WTC11 (cell line): ENCODE measurements around the gene ADARB2. TPM values are rescaled to one million over a fixed set of nuclear protein-coding genes. Genes with fewer than 3 reads are reported as not detected.
A peak's percentile ranks its signal among the peaks of the same experiment; 100 is the strongest.

Experiments
- ATAC-seq: fragments of 200-7000 bp; cut with Tn5 transposase; 2 replicates; pipeline ENCODE4 v1.10.0; 2021; ENCODE audit warnings: mild to moderate bottlenecking, moderate library complexity
- CTCF ChIA-PET: fragments of 300-600 bp; sonication (Branson Sonifier 250); formaldehyde crosslinking; loops from one replicate; lab custom pipeline; 2021; ENCODE audit warnings: antibody characterized with exemption; lab: Charles Lee
- POLR2A ChIA-PET: fragments of 350-600 bp; sonication (Branson Sonifier 250); formaldehyde crosslinking; loops from one replicate; lab custom pipeline; 2021; ENCODE audit warnings: antibody characterized with exemption; lab: Charles Lee
- DNase-seq: peaks from one replicate; pipeline ENCODE4 v3.0.0; 2021; ENCODE audit warnings: low spot score
- H3K27ac Mint-ChIP-seq: 2 replicates; pipeline ENCODE4 v1.8.0; 2021; ENCODE audit warnings: mixed read lengths
- H3K27me3 Mint-ChIP-seq: 2 replicates; pipeline ENCODE4 v1.8.0; 2021; ENCODE audit warnings: low read depth, mild to moderate bottlenecking, moderate library complexity, mixed read lengths
- H3K36me3 Mint-ChIP-seq: 2 replicates; pipeline ENCODE4 v1.8.0; 2021; ENCODE audit warnings: mixed read lengths
- H3K4me1 Mint-ChIP-seq: 2 replicates; pipeline ENCODE4 v1.8.0; 2022; ENCODE audit warnings: mixed read lengths
- H3K4me3 Mint-ChIP-seq: 2 replicates; pipeline ENCODE4 v1.8.0; 2021; ENCODE audit warnings: mild to moderate bottlenecking, moderate library complexity, mixed read lengths
- H3K9me3 Mint-ChIP-seq: 2 replicates; pipeline ENCODE4 v1.8.0; 2021; ENCODE audit warnings: mixed read lengths
- EMX1 ChIP-seq: fragments of 250-450 bp; sonication (Bioruptor Pico); IDR thresholded peaks from 2 replicates; pipeline ENCODE4 v1.8.0; 2021; ENCODE audit warnings: mild to moderate bottlenecking
- ETV6 ChIP-seq: sonication (generic); formaldehyde crosslinking; IDR thresholded peaks from 2 replicates; pipeline ENCODE4 v1.8.1; 2022; ENCODE audit warnings: mild to moderate bottlenecking, missing genetic modification reagents
- FOXK1 ChIP-seq: sonication (generic); formaldehyde crosslinking; IDR thresholded peaks from 2 replicates; pipeline ENCODE4 v1.8.0; 2022; ENCODE audit warnings: mild to moderate bottlenecking, moderate library complexity, missing genetic modification reagents
- GABPB1 ChIP-seq: sonication (generic); formaldehyde crosslinking; IDR thresholded peaks from 2 replicates; pipeline ENCODE4 v1.8.1; 2023; ENCODE audit warnings: mild to moderate bottlenecking, missing genetic modification reagents
- IRF2 ChIP-seq: sonication (generic); formaldehyde crosslinking; IDR thresholded peaks from 2 replicates; pipeline ENCODE4 v1.8.0; 2022; ENCODE audit warnings: low read depth, missing genetic modification reagents, borderline replicate concordance
- JAZF1 ChIP-seq: fragments of 250-450 bp; sonication (Bioruptor Pico); IDR thresholded peaks from 2 replicates; pipeline ENCODE4 v1.9.0; 2021; ENCODE audit warnings: moderate library complexity, mild to moderate bottlenecking, inconsistent platforms
- MYBL2 ChIP-seq: sonication (generic); formaldehyde crosslinking; IDR thresholded peaks from 2 replicates; pipeline ENCODE4 v1.8.1; 2023; ENCODE audit warnings: mild to moderate bottlenecking, moderate library complexity, missing genetic modification reagents
- OVOL2 ChIP-seq: fragments of 250-450 bp; sonication (Bioruptor Pico); IDR thresholded peaks from 2 replicates; pipeline ENCODE4 v1.9.0; 2021; ENCODE audit warnings: mild to moderate bottlenecking, borderline replicate concordance
- SMAD4 ChIP-seq: sonication (generic); formaldehyde crosslinking; IDR thresholded peaks from 2 replicates; pipeline ENCODE4 v1.8.0; 2022; ENCODE audit warnings: mild to moderate bottlenecking, missing genetic modification reagents
- ZBTB21 ChIP-seq: sonication (generic); formaldehyde crosslinking; IDR thresholded peaks from 2 replicates; pipeline ENCODE4 v1.8.1; 2023; ENCODE audit warnings: mild to moderate bottlenecking, missing genetic modification reagents, borderline replicate concordance
- ZNF121 ChIP-seq: sonication (generic); formaldehyde crosslinking; IDR thresholded peaks from 2 replicates; pipeline ENCODE4 v1.8.0; 2023; ENCODE audit warnings: missing genetic modification reagents
- ZNF396 ChIP-seq: fragments of 250-450 bp; sonication (Bioruptor Pico); IDR thresholded peaks from 2 replicates; pipeline ENCODE4 v1.8.0; 2021; ENCODE audit warnings: mild to moderate bottlenecking, moderate library complexity, borderline replicate concordance
- ZNF423 ChIP-seq: fragments of 250-450 bp; sonication (Bioruptor Pico); IDR thresholded peaks from 2 replicates; pipeline ENCODE4 v2.1.2; 2022; ENCODE audit warnings: mild to moderate bottlenecking, moderate library complexity
- ZNF671 ChIP-seq: fragments of 250-450 bp; sonication (Bioruptor Pico); IDR thresholded peaks from 2 replicates; pipeline ENCODE4 v1.8.0; 2021; ENCODE audit warnings: mild to moderate bottlenecking
- total RNA-seq: library from RNA; stranded (reverse); gene quantifications from 3 replicates; pipeline ENCODE4 v1.2.3, GENCODE V29; 2021
- TF ChIP-seq, protein P1 (sequence below): sonication (generic); formaldehyde crosslinking; IDR thresholded peaks from 2 replicates; pipeline ENCODE4 v1.8.1; 2022; ENCODE audit warnings: low read depth, mild to moderate bottlenecking, moderate library complexity, missing genetic modification reagents, borderline replicate concordance
- TF ChIP-seq, protein P2 (sequence below): sonication (generic); formaldehyde crosslinking; IDR thresholded peaks from 2 replicates; pipeline ENCODE4 v1.8.1; 2023; ENCODE audit warnings: mild to moderate bottlenecking, missing genetic modification reagents, moderate library complexity
- TF ChIP-seq, protein P3 (sequence below): sonication (generic); formaldehyde crosslinking; IDR thresholded peaks from 2 replicates; pipeline ENCODE4 v1.8.1; 2023; ENCODE audit warnings: mild to moderate bottlenecking, missing genetic modification reagents, moderate library complexity
- TF ChIP-seq, protein P4 (sequence below): sonication (generic); formaldehyde crosslinking; IDR thresholded peaks from 2 replicates; pipeline ENCODE4 v1.8.1; 2023; ENCODE audit warnings: mild to moderate bottlenecking, moderate library complexity, missing genetic modification reagents
- TF ChIP-seq, protein P5 (sequence below): sonication (generic); formaldehyde crosslinking; IDR thresholded peaks from 2 replicates; pipeline ENCODE4 v1.8.1; 2023; ENCODE audit warnings: mild to moderate bottlenecking, missing genetic modification reagents
- TF ChIP-seq, protein P6 (sequence below): sonication (generic); formaldehyde crosslinking; IDR thresholded peaks from 2 replicates; pipeline ENCODE4 v1.8.0; 2022; ENCODE audit warnings: mild to moderate bottlenecking, missing genetic modification reagents
- TF ChIP-seq, protein P7 (sequence below): sonication (generic); formaldehyde crosslinking; IDR thresholded peaks from 2 replicates; pipeline ENCODE4 v1.8.0; 2022; ENCODE audit warnings: missing genetic modification reagents

Gene ADARB2
- total RNA-seq, 1 experiment from 2014 or later: 3.7 TPM

DNA sequence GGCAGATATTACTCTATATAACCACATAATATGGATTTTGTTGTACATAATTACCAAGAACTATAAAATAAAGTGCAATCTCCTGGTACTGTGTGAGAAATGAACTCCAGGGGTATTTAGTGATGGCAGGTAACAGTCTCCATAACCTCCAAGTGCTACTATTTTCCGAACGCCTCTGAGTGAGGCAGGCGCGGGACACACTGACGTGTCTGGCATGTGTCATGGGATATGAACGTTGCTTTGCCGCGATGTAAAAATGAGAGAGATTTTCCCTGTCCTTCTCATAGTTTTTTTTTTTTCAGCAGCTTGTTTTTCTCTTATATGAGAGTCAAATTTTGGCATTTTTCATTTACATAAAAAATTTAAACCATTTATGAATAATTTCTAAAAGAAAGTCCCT, 3.6 kb downstream of the ADARB2 start (continued):
- no peak for TF ChIP-seq FOXK1 (CRISPR knock-in tag)

DNA sequence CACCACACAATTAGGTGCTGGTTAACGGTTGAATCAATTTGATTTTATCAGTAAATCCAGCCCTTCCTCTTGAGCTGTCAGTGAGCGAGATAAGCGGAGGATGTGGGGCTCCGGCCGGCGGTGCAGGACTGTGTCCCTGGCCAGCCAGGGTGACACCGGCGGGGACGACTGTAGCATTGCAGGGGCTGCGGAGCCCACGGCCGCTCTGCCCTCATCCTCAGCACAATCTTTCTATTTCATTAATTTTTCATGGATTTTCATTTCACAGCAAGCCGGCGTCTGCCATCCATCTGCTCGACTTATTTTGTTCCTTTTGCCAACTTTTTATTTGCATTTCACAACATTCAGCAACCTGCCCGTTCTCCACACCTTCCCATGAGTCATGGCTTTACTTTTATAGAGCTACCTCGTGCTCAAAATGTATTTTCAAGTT, 4.7 kb downstream of the ADARB2 start:
- no peak overlapping the region for H3K4me3 Mint-ChIP-seq
- peaks cover 41% of the 10 kb centered on the region for H3K4me1 Mint-ChIP-seq
- no peak for TF ChIP-seq GABPB1
- TF ChIP-seq ZNF121 (CRISPR knock-in tag): no peak
- TF ChIP-seq EMX1 (CRISPR knock-in tag): no peak
- TF ChIP-seq, protein P1, sequence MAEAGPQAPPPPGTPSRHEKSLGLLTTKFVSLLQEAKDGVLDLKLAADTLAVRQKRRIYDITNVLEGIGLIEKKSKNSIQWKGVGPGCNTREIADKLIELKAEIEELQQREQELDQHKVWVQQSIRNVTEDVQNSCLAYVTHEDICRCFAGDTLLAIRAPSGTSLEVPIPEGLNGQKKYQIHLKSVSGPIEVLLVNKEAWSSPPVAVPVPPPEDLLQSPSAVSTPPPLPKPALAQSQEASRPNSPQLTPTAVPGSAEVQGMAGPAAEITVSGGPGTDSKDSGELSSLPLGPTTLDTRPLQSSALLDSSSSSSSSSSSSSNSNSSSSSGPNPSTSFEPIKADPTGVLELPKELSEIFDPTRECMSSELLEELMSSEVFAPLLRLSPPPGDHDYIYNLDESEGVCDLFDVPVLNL (CRISPR knock-in tag): no peak
- no peak for TF ChIP-seq JAZF1 (CRISPR knock-in tag)
- TF ChIP-seq IRF2: no peak
- TF ChIP-seq OVOL2 (CRISPR knock-in tag): no peak
- TF ChIP-seq ZBTB21 (CRISPR knock-in tag): no peak
- TF ChIP-seq, protein P2, sequence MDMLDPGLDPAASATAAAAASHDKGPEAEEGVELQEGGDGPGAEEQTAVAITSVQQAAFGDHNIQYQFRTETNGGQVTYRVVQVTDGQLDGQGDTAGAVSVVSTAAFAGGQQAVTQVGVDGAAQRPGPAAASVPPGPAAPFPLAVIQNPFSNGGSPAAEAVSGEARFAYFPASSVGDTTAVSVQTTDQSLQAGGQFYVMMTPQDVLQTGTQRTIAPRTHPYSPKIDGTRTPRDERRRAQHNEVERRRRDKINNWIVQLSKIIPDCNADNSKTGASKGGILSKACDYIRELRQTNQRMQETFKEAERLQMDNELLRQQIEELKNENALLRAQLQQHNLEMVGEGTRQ (CRISPR knock-in tag): no peak
- no peak for TF ChIP-seq ZNF671 (CRISPR knock-in tag)
- TF ChIP-seq, protein P3, sequence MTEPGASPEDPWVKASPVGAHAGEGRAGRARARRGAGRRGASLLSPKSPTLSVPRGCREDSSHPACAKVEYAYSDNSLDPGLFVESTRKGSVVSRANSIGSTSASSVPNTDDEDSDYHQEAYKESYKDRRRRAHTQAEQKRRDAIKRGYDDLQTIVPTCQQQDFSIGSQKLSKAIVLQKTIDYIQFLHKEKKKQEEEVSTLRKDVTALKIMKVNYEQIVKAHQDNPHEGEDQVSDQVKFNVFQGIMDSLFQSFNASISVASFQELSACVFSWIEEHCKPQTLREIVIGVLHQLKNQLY (CRISPR knock-in tag): no peak
- TF ChIP-seq, protein P4, sequence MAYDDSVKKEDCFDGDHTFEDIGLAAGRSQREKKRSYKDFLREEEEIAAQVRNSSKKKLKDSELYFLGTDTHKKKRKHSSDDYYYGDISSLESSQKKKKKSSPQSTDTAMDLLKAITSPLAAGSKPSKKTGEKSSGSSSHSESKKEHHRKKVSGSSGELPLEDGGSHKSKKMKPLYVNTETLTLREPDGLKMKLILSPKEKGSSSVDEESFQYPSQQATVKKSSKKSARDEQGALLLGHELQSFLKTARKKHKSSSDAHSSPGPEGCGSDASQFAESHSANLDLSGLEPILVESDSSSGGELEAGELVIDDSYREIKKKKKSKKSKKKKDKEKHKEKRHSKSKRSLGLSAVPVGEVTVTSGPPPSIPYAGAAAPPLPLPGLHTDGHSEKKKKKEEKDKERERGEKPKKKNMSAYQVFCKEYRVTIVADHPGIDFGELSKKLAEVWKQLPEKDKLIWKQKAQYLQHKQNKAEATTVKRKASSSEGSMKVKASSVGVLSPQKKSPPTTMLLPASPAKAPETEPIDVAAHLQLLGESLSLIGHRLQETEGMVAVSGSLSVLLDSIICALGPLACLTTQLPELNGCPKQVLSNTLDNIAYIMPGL (CRISPR knock-in tag): no peak
- TF ChIP-seq, protein P5, sequence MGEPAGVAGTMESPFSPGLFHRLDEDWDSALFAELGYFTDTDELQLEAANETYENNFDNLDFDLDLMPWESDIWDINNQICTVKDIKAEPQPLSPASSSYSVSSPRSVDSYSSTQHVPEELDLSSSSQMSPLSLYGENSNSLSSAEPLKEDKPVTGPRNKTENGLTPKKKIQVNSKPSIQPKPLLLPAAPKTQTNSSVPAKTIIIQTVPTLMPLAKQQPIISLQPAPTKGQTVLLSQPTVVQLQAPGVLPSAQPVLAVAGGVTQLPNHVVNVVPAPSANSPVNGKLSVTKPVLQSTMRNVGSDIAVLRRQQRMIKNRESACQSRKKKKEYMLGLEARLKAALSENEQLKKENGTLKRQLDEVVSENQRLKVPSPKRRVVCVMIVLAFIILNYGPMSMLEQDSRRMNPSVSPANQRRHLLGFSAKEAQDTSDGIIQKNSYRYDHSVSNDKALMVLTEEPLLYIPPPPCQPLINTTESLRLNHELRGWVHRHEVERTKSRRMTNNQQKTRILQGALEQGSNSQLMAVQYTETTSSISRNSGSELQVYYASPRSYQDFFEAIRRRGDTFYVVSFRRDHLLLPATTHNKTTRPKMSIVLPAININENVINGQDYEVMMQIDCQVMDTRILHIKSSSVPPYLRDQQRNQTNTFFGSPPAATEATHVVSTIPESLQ: no peak
- ChIA-PET CTCF (interaction anchor here (0.6 to 2.4 kb wide), 4 partner anchors 17 to 488 kb away, joined by 3 to 10 read pairs (median 6); no protein-coding TSS in a partner anchor), POLR2A (no interaction called here)
- H3K36me3 Mint-ChIP-seq: no peaks in the 10 kb centered on the region
- no peak overlapping the region for H3K27ac Mint-ChIP-seq
- DNase-seq: no peak
- peaks cover 26% of the 10 kb centered on the region for H3K27me3 Mint-ChIP-seq
- no peaks in the 10 kb centered on the region for H3K9me3 Mint-ChIP-seq
- no peak for ATAC-seq

DNA sequence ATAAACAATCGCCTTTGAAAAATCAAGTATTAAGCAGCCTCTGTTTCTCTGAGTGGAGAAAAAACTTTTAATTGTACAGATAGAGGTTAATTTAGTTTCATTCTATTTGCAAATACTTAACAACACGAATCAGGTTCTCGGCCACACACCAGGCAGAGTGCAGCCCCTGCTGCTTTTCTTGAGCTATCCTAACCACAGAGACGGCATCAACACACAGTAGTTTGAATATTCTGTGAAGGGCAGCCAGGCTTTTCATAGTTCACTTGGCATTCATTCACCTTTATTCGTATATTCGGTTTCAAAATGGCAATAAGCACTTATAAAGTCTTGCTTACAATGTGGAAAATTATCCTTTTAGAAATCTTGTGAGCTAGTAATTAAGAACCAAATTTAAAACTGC, 5.7 kb downstream of the ADARB2 start:
- Mint-ChIP-seq H3K4me3 (no peak overlapping the region), H3K27me3 (peaks cover 17% of the 10 kb centered on the region)
- no peak for TF ChIP-seq ETV6 (CRISPR knock-in tag)
- TF ChIP-seq ZNF396: no peak
- TF ChIP-seq, protein P6, sequence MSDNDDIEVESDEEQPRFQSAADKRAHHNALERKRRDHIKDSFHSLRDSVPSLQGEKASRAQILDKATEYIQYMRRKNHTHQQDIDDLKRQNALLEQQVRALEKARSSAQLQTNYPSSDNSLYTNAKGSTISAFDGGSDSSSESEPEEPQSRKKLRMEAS (CRISPR knock-in tag): no peak
- TF ChIP-seq ZBTB21 (CRISPR knock-in tag): no peak
- TF ChIP-seq, protein P7, sequence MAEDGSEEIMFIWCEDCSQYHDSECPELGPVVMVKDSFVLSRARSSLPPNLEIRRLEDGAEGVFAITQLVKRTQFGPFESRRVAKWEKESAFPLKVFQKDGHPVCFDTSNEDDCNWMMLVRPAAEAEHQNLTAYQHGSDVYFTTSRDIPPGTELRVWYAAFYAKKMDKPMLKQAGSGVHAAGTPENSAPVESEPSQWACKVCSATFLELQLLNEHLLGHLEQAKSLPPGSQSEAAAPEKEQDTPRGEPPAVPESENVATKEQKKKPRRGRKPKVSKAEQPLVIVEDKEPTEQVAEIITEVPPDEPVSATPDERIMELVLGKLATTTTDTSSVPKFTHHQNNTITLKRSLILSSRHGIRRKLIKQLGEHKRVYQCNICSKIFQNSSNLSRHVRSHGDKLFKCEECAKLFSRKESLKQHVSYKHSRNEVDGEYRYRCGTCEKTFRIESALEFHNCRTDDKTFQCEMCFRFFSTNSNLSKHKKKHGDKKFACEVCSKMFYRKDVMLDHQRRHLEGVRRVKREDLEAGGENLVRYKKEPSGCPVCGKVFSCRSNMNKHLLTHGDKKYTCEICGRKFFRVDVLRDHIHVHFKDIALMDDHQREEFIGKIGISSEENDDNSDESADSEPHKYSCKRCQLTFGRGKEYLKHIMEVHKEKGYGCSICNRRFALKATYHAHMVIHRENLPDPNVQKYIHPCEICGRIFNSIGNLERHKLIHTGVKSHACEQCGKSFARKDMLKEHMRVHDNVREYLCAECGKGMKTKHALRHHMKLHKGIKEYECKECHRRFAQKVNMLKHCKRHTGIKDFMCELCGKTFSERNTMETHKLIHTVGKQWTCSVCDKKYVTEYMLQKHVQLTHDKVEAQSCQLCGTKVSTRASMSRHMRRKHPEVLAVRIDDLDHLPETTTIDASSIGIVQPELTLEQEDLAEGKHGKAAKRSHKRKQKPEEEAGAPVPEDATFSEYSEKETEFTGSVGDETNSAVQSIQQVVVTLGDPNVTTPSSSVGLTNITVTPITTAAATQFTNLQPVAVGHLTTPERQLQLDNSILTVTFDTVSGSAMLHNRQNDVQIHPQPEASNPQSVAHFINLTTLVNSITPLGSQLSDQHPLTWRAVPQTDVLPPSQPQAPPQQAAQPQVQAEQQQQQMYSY (CRISPR knock-in tag): no peak
- no peak for TF ChIP-seq FOXK1 (CRISPR knock-in tag)
- TF ChIP-seq ZNF423 (CRISPR knock-in tag): no peak
- TF ChIP-seq, protein P1 (CRISPR knock-in tag): no peak
- no peak for TF ChIP-seq SMAD4
- TF ChIP-seq MYBL2 (CRISPR knock-in tag): no peak

More for the DNA sequence above, 5.7 kb downstream of the ADARB2 start:
- peaks cover 41% of the 10 kb centered on the region for H3K4me1 Mint-ChIP-seq
- CTCF ChIA-PET: interaction anchor here (2.2 to 2.4 kb wide), 2 partner anchors 16 to 23 kb away, joined by 8 to 10 read pairs; no protein-coding TSS in a partner anchor
- DNase-seq (no peak), ATAC-seq (peak; percentile 66)
- POLR2A ChIA-PET: no interaction called here
- no peaks in the 10 kb centered on the region for H3K36me3 Mint-ChIP-seq
- H3K9me3 Mint-ChIP-seq: no peaks in the 10 kb centered on the region
- no peak overlapping the region for H3K27ac Mint-ChIP-seq
